HEK293T (cell line): ENCODE measurements around the gene SLC22A14.

Experiments
- CTCF ChIA-PET: fragments of 350-600 bp; formaldehyde crosslinking; extraction: SDS; loops from one replicate; lab custom pipeline; 2021; ENCODE audit warnings: antibody characterized with exemption, inconsistent platforms; lab: Yijun Ruan, JAX
- POLR2A ChIA-PET: fragments of 350-600 bp; formaldehyde crosslinking; extraction: SDS; loops from one replicate; lab custom pipeline; 2020; ENCODE audit warnings: antibody characterized with exemption, inconsistent platforms; lab: Yijun Ruan, JAX
- DNase-seq: peaks from one replicate; pipeline ENCODE4 v3.0.0; 2012; ENCODE audit warnings: mixed read lengths; ENCODE audit errors: extremely low spot score
- ARNT ChIP-seq: fragments of 450-650 bp; IDR thresholded peaks from 2 replicates; pipeline ENCODE4 v1.6.1; 2017; ENCODE audit warnings: mild to moderate bottlenecking
- BHLHE40 ChIP-seq: fragments of 450-650 bp; IDR thresholded peaks from 2 replicates; pipeline ENCODE4 v1.6.1; 2016; ENCODE audit warnings: mild to moderate bottlenecking, moderate library complexity, borderline replicate concordance
- CTBP1 ChIP-seq: fragments of 450-650 bp; IDR thresholded peaks from 2 replicates; pipeline ENCODE4 v1.6.1; 2016; ENCODE audit warnings: borderline replicate concordance
- ELF4 ChIP-seq: fragments of 450-650 bp; IDR thresholded peaks from 2 replicates; pipeline ENCODE4 v1.6.1; 2017; ENCODE audit warnings: antibody characterized with exemption
- FOXA1 ChIP-seq: fragments of 450-650 bp; IDR thresholded peaks from 2 replicates; pipeline ENCODE4 v1.6.1; 2016; ENCODE audit warnings: mild to moderate bottlenecking
- FOXK2 ChIP-seq: fragments of 450-650 bp; IDR thresholded peaks from 2 replicates; pipeline ENCODE4 v1.6.1; 2016; ENCODE audit warnings: mild to moderate bottlenecking
- FOXM1 ChIP-seq: fragments of 450-650 bp; IDR thresholded peaks from 2 replicates; pipeline ENCODE4 v1.6.1; 2017; ENCODE audit warnings: mild to moderate bottlenecking, borderline replicate concordance
- HDGF ChIP-seq: fragments of 450-650 bp; IDR thresholded peaks from 2 replicates; pipeline ENCODE4 v1.6.1; 2017; ENCODE audit warnings: antibody characterized with exemption, borderline replicate concordance
- L3MBTL2 ChIP-seq: fragments of 450-650 bp; conservative IDR thresholded peaks from 2 replicates; pipeline ENCODE4 v1.6.1; 2016; ENCODE audit warnings: mild to moderate bottlenecking
- LEF1 ChIP-seq: fragments of 450-650 bp; IDR thresholded peaks from 2 replicates; pipeline ENCODE4 v1.6.1; 2017; ENCODE audit warnings: mild to moderate bottlenecking, borderline replicate concordance
- NFRKB ChIP-seq: fragments of 450-650 bp; IDR thresholded peaks from 2 replicates; pipeline ENCODE4 v1.6.1; 2016; ENCODE audit warnings: mild to moderate bottlenecking, moderate library complexity
- PKNOX1 ChIP-seq: fragments of 450-650 bp; IDR thresholded peaks from 2 replicates; pipeline ENCODE4 v1.6.1; 2016
- SP1 ChIP-seq: fragments of 450-650 bp; IDR thresholded peaks from 2 replicates; pipeline ENCODE4 v1.6.1; 2017
- SUZ12 ChIP-seq: fragments of 450-650 bp; IDR thresholded peaks from 2 replicates; pipeline ENCODE4 v1.6.1; 2016; ENCODE audit warnings: mild to moderate bottlenecking
- TARDBP ChIP-seq: fragments of 450-650 bp; IDR thresholded peaks from 2 replicates; pipeline ENCODE4 v1.6.1; 2016
- ZNF384 ChIP-seq: fragments of 450-650 bp; IDR thresholded peaks from 2 replicates; pipeline ENCODE4 v1.6.1; 2016

SLC22A14 gene

DNA sequence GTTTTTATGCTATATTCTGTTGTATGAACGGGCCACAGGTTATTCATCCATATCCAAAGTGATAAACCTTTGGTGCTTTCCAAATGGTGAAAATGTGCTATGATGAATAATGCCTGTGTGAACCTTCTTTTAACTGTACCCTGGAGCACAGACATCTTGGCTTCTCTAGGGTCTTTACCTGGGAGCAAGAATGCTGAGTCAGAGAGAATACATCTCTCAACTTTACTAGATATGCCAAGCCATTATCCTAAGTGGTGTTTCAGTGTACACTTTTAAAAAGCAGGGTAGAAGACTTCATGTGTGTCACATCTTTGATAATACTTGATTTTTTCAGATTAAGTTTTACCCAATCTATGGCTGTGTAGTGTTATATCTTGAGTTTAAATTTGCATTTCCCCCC is 41.0 kb downstream of the SLC22A14 start:
- ChIA-PET CTCF (interaction anchor here (0.6 kb wide), 1 partner anchor 25 kb away, joined by 3 read pairs; no protein-coding TSS in a partner anchor), POLR2A (no interaction called here)
- DNase-seq, result no peak
- no peak for TF ChIP-seq PKNOX1
- no peak for TF ChIP-seq LEF1
- TF ChIP-seq NFRKB, result no peak

- CTCF ChIA-PET, result no interaction called here
- POLR2A ChIA-PET, result no interaction called here
- TF ChIP-seq ARNT (no peak), SP1 (no peak), TARDBP (no peak), ZNF384 (no peak)
- DNase-seq, result no peak
These were observed 43.2 kb downstream of the SLC22A14 start for GRCh38 chr3:38325256-38325655.

DNA sequence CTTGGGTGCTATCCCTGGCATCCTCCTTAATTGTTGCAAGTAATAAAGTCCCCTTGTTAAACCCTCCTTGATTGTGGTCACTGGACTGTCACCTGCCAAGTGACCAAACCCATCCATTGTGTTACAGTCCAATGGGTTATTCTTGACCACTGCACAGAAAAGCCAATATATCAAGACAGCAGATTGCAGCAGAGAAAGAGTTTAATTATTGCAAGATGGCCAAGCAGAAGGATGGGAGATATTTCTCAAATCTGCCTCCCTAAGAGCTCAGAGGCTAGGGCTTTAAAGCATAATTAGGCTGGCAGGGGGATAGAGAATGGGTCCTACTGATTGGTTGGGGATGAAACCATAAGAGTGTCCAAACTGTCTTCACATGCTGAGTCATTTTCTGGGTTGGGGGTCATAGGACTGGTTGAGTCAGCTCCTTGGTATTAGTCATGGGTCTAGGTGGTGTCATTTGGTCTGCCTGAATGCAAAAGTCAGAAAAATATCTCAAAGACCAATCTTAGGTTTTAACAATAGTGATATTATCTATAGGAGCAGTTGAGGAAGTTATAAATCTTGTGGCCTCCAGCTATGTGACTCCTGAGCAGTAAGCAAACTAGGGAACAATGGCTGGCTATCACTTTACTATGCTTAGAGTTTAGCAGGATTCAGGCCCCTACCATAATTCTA is 45.4 kb downstream of the SLC22A14 start:
- no peak for DNase-seq
- POLR2A ChIA-PET, result no interaction called here
- CTCF ChIA-PET, result no interaction called here
- TF ChIP-seq HDGF, result no peak
- TF ChIP-seq PKNOX1, result no peak
- TF ChIP-seq FOXK2, result no peak
- no peak for TF ChIP-seq NFRKB
- TF ChIP-seq ELF4, result no peak
- TF ChIP-seq SP1, result no peak
- no peak for TF ChIP-seq SUZ12
- no peak for TF ChIP-seq ZNF384

DNA sequence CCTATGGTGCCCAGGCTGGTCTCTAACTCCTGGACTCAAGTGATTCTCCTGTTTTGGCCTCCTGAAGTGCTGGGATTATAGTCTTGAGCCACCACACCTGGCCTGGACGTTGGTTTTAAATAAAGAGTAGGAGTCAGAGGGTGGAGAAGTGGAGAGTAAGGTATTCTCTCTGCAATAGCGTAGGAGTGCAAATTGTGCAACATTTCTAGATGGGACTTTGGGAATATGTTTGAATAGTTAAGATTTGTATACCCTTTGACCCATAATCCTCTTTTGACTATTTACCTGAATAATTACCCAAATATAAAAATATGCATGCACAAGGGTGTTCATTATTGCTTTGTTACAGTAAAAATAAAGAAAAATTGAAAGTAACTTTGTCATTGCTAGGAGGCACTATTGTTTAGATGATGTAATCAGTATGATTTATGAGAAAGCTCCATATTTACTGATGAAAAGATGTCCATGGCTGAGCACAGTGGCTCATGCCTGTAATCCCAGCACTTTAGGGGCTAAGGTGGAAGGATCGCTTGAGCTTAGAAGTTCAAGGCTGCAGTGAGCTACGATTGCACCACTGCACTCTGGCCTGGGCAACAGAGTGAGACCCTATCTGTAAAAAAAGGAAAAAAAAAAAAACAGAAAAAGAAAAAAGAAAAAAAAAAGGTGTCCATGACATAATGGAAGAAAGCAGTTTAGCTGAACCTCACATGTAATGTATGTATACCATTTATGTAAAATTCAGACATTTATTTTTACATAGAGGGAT is 49.3 kb downstream of the SLC22A14 start:
- CTCF ChIA-PET, result interaction anchor here (0.6 to 0.7 kb wide), 2 partner anchors 165 to 307 kb away, joined by 3 to 4 read pairs; partner anchors contain the start of gene EXOG
- DNase-seq, result no peak

GRCh38 chr3:38332201-38332600 is 50.1 kb downstream of the SLC22A14 start:
- TF ChIP-seq NFRKB, result no peak
- no peak for TF ChIP-seq ELF4
- no peak for TF ChIP-seq PKNOX1
- 0 out of 2 replicates have a peak, but pooled peaks have one; percentile 0 for TF ChIP-seq ZNF384
- CTCF ChIA-PET, result interaction anchor here (0.6 to 0.7 kb wide), 2 partner anchors 164 to 306 kb away, joined by 3 to 4 read pairs; partner anchors contain the start of gene EXOG
- POLR2A ChIA-PET, result no interaction called here
- DNase-seq, result no peak

More for the DNA sequence above, 49.3 kb downstream of the SLC22A14 start:
- POLR2A ChIA-PET, result interaction anchor here (0.8 kb wide), 1 partner anchor 15 kb away, joined by 4 read pairs; the partner anchor contains the start of gene XYLB
- TF ChIP-seq TARDBP (no peak), PKNOX1 (peak; percentile 50; the same call in 1 of the 2 replicates), ZNF384 (peak; percentile 28; the same call in 1 of the 2 replicates)

DNA sequence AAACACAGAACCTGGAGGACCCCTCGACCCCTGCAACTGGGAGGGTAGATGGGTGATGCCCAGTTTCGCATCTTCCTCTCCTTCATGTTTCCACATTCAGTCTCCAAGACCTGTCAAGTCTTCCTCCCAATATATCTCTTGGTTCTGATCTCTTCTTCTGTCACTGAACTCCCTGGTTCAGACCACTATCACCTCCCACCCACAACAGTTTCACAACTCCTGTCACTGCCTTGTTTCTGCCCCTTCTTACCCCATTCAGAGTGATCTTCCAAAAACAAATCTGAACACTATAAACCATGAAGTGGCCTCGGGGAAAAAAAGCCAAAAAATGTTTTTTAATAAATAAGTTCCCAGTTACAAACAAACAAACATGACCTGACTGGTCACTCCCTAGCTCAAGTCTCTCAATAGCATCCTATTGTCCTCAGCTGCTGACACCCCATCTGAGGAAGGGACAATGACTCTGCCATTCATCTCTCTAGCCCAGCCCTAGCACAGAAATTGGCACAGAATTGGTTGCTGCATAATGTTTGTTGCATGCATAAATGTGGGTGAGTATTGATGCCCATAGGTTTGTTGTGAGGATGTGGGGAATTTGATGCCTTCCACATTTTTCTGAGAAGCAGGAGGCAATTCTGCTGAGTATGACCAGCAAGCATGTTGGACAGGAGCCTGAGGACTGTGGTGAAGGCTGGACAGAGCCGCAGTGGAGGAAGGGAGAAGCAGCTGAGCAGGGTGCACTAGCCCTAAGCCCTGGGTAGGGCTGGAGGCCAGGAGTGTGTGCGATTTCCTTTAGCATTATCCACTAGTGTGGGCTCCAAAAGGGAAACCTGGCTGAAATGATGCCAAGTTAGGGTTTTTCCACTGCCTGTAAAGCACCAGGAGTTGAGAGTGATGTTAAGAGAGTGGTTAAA is 52.3 kb downstream of the SLC22A14 start:
- no peak for TF ChIP-seq PKNOX1
- no peak for TF ChIP-seq L3MBTL2
- no peak for TF ChIP-seq ZNF384
- TF ChIP-seq ELF4, result no peak
- TF ChIP-seq NFRKB, result no peak
- TF ChIP-seq LEF1, result no peak
- no peak for TF ChIP-seq SP1
- TF ChIP-seq TARDBP, result no peak
- no peak for TF ChIP-seq CTBP1
- TF ChIP-seq FOXM1, result no peak
- TF ChIP-seq BHLHE40, result no peak
- TF ChIP-seq ARNT, result no peak
- no peak for TF ChIP-seq FOXK2
- TF ChIP-seq FOXA1, result no peak
- TF ChIP-seq SUZ12, result no peak
- no peak for TF ChIP-seq HDGF
- DNase-seq, result no peak
- ChIA-PET CTCF (interaction anchor here (1.1 kb wide), 1 partner anchor 12 kb away, joined by 4 read pairs; the partner anchor contains the start of gene XYLB), POLR2A (no interaction called here)
